OCI-LY7 (cell line): ENCODE measurements around the gene ADCY3.

Experiments used
- CTCF ChIP-seq: fragments of 200-600 bp; sonication (generic); conservative IDR thresholded peaks from 2 replicates; pipeline ENCODE4 v1.5.1; 2014; ENCODE audit warnings: mild to moderate bottlenecking, antibody characterized with exemption, low read length, moderate library complexity, mixed read lengths
- EZH2phosphoT487 ChIP-seq: fragments of 200-600 bp; sonication (generic); IDR thresholded peaks from 2 replicates; pipeline ENCODE4 v1.6.1; 2018; ENCODE audit warnings: low read depth, borderline replicate concordance, mild to moderate bottlenecking, mixed run types, antibody characterized with exemption, low read length, moderate library complexity, mixed read lengths

GRCh38 chr2:24832521-24832920 is 87.5 kb downstream of the ADCY3 start:
- TF ChIP-seq CTCF: no peak
- no peak for TF ChIP-seq EZH2phosphoT487
